ENCODE data around the gene WNT7B.

The WNT7B gene

GRCh38 chr22:45915151-45915550, 61.8 kb downstream of the WNT7B start:
- in situ Hi-C loops (cut with MboI; ENCODE audit: low pct_unique_long_range_greater_than_20kb, low sequenced_read_pairs, unreplicated experiment) = no loop called here
- DNase-seq (ENCODE audit: low spot score) = no peak
- TF ChIP-seq CTCF (IDR thresholded peaks at IDR 0.05; ENCODE audit: extremely low read depth, insufficient read depth, missing control alignments) = no peak

GRCh38 chr22:45914309-45914708, 62.7 kb downstream of the WNT7B start:
- TF ChIP-seq CTCF (IDR thresholded peaks at IDR 0.05; ENCODE audit: extremely low read depth, insufficient read depth, missing control alignments) = no peak

GRCh38 chr22:45912910-45913309, 64.1 kb downstream of the WNT7B start:
- in situ Hi-C loops (cut with MboI; ENCODE audit: low pct_unique_long_range_greater_than_20kb, low sequenced_read_pairs, unreplicated experiment) = no loop called here
- no peak for TF ChIP-seq CTCF (IDR thresholded peaks at IDR 0.05; ENCODE audit: extremely low read depth, insufficient read depth, missing control alignments)
- no peak for DNase-seq (ENCODE audit: low spot score)

More at GRCh38 chr22:45914309-45914708, 62.7 kb downstream of the WNT7B start:
- in situ Hi-C loops (cut with MboI; ENCODE audit: low pct_unique_long_range_greater_than_20kb, low sequenced_read_pairs, unreplicated experiment) = no loop called here
- no peak for DNase-seq (ENCODE audit: low spot score)

- DNase-seq (ENCODE audit: low spot score) = no peak
- no peak for TF ChIP-seq CTCF (IDR thresholded peaks at IDR 0.05; ENCODE audit: extremely low read depth, insufficient read depth, missing control alignments)
- in situ Hi-C loops (cut with MboI; ENCODE audit: low pct_unique_long_range_greater_than_20kb, low sequenced_read_pairs, unreplicated experiment) = no loop called here
Observed at GRCh38 chr22:45911601-45912271, 65.2 kb downstream of the WNT7B start.

GRCh38 chr22:45910928-45911467, 66.0 kb downstream of the WNT7B start:
- no peak for DNase-seq (ENCODE audit: low spot score)
- in situ Hi-C loops (cut with MboI; ENCODE audit: low pct_unique_long_range_greater_than_20kb, low sequenced_read_pairs, unreplicated experiment) = no loop called here
- no peak for TF ChIP-seq CTCF (IDR thresholded peaks at IDR 0.05; ENCODE audit: extremely low read depth, insufficient read depth, missing control alignments)

GRCh38 chr22:45908961-45909360, 68.0 kb downstream of the WNT7B start:
- no peak for TF ChIP-seq CTCF (IDR thresholded peaks at IDR 0.05; ENCODE audit: extremely low read depth, insufficient read depth, missing control alignments)
- no peak for DNase-seq (ENCODE audit: low spot score)
- in situ Hi-C loops (cut with MboI; ENCODE audit: low pct_unique_long_range_greater_than_20kb, low sequenced_read_pairs, unreplicated experiment) = no loop called here

All from GM13977 (cell line).